SK-N-SH treated with all-trans-retinoic acid at 6 μM for 48 hours (cell line): ENCODE results near the gene PPP2R5D.
"Not testable (repeated sequence)": the region's sequence is repeated elsewhere in the genome, so short reads cannot be mapped to it uniquely, and the experiment has no call there.

Experiments used
- ATAC-seq: fragments of 200-7000 bp; cut with Tn5 transposase; 3 replicates; pipeline ENCODE4 v1.9.1; 2020; ENCODE audit warnings: mild to moderate bottlenecking, moderate library complexity
- ARNTL ChIP-seq: fragments of 450-650 bp; formaldehyde crosslinking; IDR thresholded peaks from 2 replicates; pipeline ENCODE4 v1.5.0; 2020; ENCODE audit warnings: low read depth, mild to moderate bottlenecking, moderate library complexity, borderline replicate concordance
- BACH2 ChIP-seq: fragments of 250-450 bp; sonication (Bioruptor Pico); IDR thresholded peaks from 2 replicates; pipeline ENCODE4 v1.9.0; 2021; ENCODE audit warnings: mild to moderate bottlenecking, borderline replicate concordance
- CREB5 ChIP-seq: fragments of 250-450 bp; sonication (Bioruptor Pico); IDR thresholded peaks from 2 replicates; pipeline ENCODE4 v1.5.1; 2020; ENCODE audit warnings: low read depth, mild to moderate bottlenecking, moderate library complexity
- CSDC2 ChIP-seq: fragments of 250-450 bp; sonication (Bioruptor Pico); IDR thresholded peaks from 2 replicates; pipeline ENCODE4 v1.5.0; 2020; ENCODE audit warnings: mild to moderate bottlenecking, moderate library complexity
- CSRNP3 ChIP-seq: fragments of 250-450 bp; sonication (Bioruptor Pico); IDR thresholded peaks from 2 replicates; pipeline ENCODE4 v1.5.1; 2021; ENCODE audit warnings: mild to moderate bottlenecking, moderate library complexity
- ESRRG ChIP-seq: fragments of 250-450 bp; sonication (Bioruptor Pico); IDR thresholded peaks from 2 replicates; pipeline ENCODE4 v1.6.1; 2021; ENCODE audit warnings: mild to moderate bottlenecking
- GLIS3 ChIP-seq: fragments of 250-450 bp; sonication (Bioruptor Pico); IDR thresholded peaks from 2 replicates; pipeline ENCODE4 v1.5.0; 2020; ENCODE audit warnings: mild to moderate bottlenecking, moderate library complexity
- ISL1 ChIP-seq: fragments of 250-450 bp; sonication (Bioruptor Pico); IDR thresholded peaks from 2 replicates; pipeline ENCODE4 v2.1.2; 2022; ENCODE audit warnings: mild to moderate bottlenecking, moderate library complexity
- OSR1 ChIP-seq: fragments of 250-450 bp; sonication (Bioruptor Pico); IDR thresholded peaks from 2 replicates; pipeline ENCODE4 v1.8.0; 2022; ENCODE audit warnings: moderate library complexity, mild to moderate bottlenecking, inconsistent platforms
- PATZ1 ChIP-seq: fragments of 250-450 bp; sonication (Bioruptor Pico); IDR thresholded peaks from 2 replicates; pipeline ENCODE4 v1.8.0; 2020; ENCODE audit warnings: mild to moderate bottlenecking, moderate library complexity, borderline replicate concordance
- POU6F1 ChIP-seq: fragments of 250-450 bp; sonication (Bioruptor Pico); IDR thresholded peaks from 2 replicates; pipeline ENCODE4 v1.8.0; 2021; ENCODE audit warnings: low read depth, mild to moderate bottlenecking, moderate library complexity, borderline replicate concordance
- RARB ChIP-seq: fragments of 250-450 bp; sonication (Bioruptor Pico); IDR thresholded peaks from 2 replicates; pipeline ENCODE4 v1.8.0; 2021; ENCODE audit warnings: mild to moderate bottlenecking, moderate library complexity
- SNAI2 ChIP-seq: fragments of 250-450 bp; sonication (Bioruptor Pico); IDR thresholded peaks from 2 replicates; pipeline ENCODE4 v1.5.0; 2020; ENCODE audit warnings: mild to moderate bottlenecking, moderate library complexity
- TCF4 ChIP-seq: fragments of 250-450 bp; sonication (Bioruptor Pico); IDR thresholded peaks from 2 replicates; pipeline ENCODE4 v1.8.0; 2021; ENCODE audit warnings: mild to moderate bottlenecking, moderate library complexity, borderline replicate concordance
- TSHZ2 ChIP-seq: fragments of 250-450 bp; sonication (Bioruptor Pico); IDR thresholded peaks from 2 replicates; pipeline ENCODE4 v1.5.0; 2020; ENCODE audit warnings: mild to moderate bottlenecking, moderate library complexity
- ZFP3 ChIP-seq: fragments of 250-450 bp; sonication (Bioruptor Pico); IDR thresholded peaks from 2 replicates; pipeline ENCODE4 v1.5.0; 2020; ENCODE audit warnings: mild to moderate bottlenecking, moderate library complexity
- ZFP30 ChIP-seq: fragments of 450-650 bp; formaldehyde crosslinking; IDR thresholded peaks from 2 replicates; pipeline ENCODE4 v1.5.0; 2022; ENCODE audit warnings: mild to moderate bottlenecking, moderate library complexity
- ZNF565 ChIP-seq: fragments of 450-650 bp; formaldehyde crosslinking; conservative IDR thresholded peaks from 2 replicates; pipeline ENCODE4 v1.5.0; 2020; ENCODE audit warnings: low read depth, mild to moderate bottlenecking, moderate library complexity
- ZNF70 ChIP-seq: fragments of 450-650 bp; formaldehyde crosslinking; IDR thresholded peaks from 2 replicates; pipeline ENCODE4 v1.5.0; 2020; ENCODE audit warnings: mild to moderate bottlenecking, moderate library complexity
- ZNF8 ChIP-seq: fragments of 450-650 bp; formaldehyde crosslinking; IDR thresholded peaks from 2 replicates; pipeline ENCODE4 v1.5.0; 2020; ENCODE audit warnings: mild to moderate bottlenecking, moderate library complexity

The PPP2R5D gene

GRCh38 chr6:42938987-42939809 lies 45.2 kb upstream of the PPP2R5D start:
- ATAC-seq = no peak; the same call in 2 of the 3 replicates
- TF ChIP-seq TSHZ2 (no peak), ZFP30 (CRISPR knock-in tag) (no peak), RARB (CRISPR knock-in tag) (no peak), ARNTL (CRISPR knock-in tag) (no peak), PATZ1 (CRISPR knock-in tag) (no peak), BACH2 (CRISPR knock-in tag) (no peak), CSDC2 (CRISPR knock-in tag) (no peak)
- TF ChIP-seq, all 23 proteins: peak for 0

- no peak for ATAC-seq
- TF ChIP-seq ARNTL (CRISPR knock-in tag) (no peak), ZNF565 (CRISPR knock-in tag) (no peak), CSRNP3 (CRISPR knock-in tag) (no peak), TCF4 (CRISPR knock-in tag) (no peak), ZNF8 (no peak), ISL1 (CRISPR knock-in tag) (no peak), POU6F1 (no peak), OSR1 (CRISPR knock-in tag) (no peak), ESRRG (CRISPR knock-in tag) (no peak), SNAI2 (no peak), ZFP30 (CRISPR knock-in tag) (no peak), ZFP3 (no peak), CREB5 (CRISPR knock-in tag) (no peak), RARB (CRISPR knock-in tag) (no peak), CSDC2 (CRISPR knock-in tag) (no peak), BACH2 (CRISPR knock-in tag) (no peak), GLIS3 (CRISPR knock-in tag) (no peak), ZNF70 (CRISPR knock-in tag) (no peak)
These were observed 44.6 kb upstream of the PPP2R5D start for GRCh38 chr6:42939810-42940167.

GRCh38 chr6:42940493-42941045 lies 43.8 kb upstream of the PPP2R5D start:
- TF ChIP-seq ZNF565 (CRISPR knock-in tag) = no peak
- TF ChIP-seq ARNTL (CRISPR knock-in tag) = no peak
- no peak for TF ChIP-seq CSDC2 (CRISPR knock-in tag)
- TF ChIP-seq ZFP3 = no peak
- no peak for TF ChIP-seq ISL1 (CRISPR knock-in tag)
- TF ChIP-seq, all 23 proteins: peak for 0

GRCh38 chr6:42941356-42941755 lies 43.0 kb upstream of the PPP2R5D start:
- ATAC-seq = not testable (repeated sequence)

More at GRCh38 chr6:42940493-42941045, 43.8 kb upstream of the PPP2R5D start:
- no peak for ATAC-seq
